A549 (cell line): ENCODE measurements around the gene EYA2. TPM values are rescaled to one million over a fixed set of nuclear protein-coding genes. Genes with fewer than 3 reads are reported as not detected.

Source experiments
- ATAC-seq, 2 experiments: fragments of 200-7000 bp in 1 of 2; fragments of >200 bp in 1 of 2; cut with Nextera tagmentation in 1 of 2; cut with Tn5 transposase in 1 of 2; 3 replicates each; pipeline versions ENCODE4 v1.8.0 to v1.9.1; 2018 to 2020; ENCODE audit warnings: mild to moderate bottlenecking in 1 of 2, moderate library complexity in 1 of 2
- CTCF ChIA-PET: fragments of 300-600 bp; sonication (Branson Sonifier 250); formaldehyde crosslinking; extraction: SDS; loops from one replicate; lab custom pipeline; 2021; ENCODE audit warnings: antibody characterized with exemption, inconsistent platforms; lab: Yijun Ruan, JAX
- POLR2A ChIA-PET: fragments of 350-600 bp; formaldehyde crosslinking; extraction: SDS; loops from one replicate; lab custom pipeline; 2021; ENCODE audit warnings: antibody characterized with exemption, inconsistent platforms; lab: Yijun Ruan, JAX
- DNase-seq, 2 experiments: peaks; one replicate each; pipeline versions ENCODE4 v3.0.0 to v3.0.0-alpha.2; 2011 to 2016; ENCODE audit warnings: low read depth in 1 of 2, low spot score in 1 of 2
- FAIRE-seq: peaks from 2 replicates; lab custom pipeline; 2011; peaks lifted over from hg19 to GRCh38; lab: Jason Lieb, UNC
- H3K27ac ChIP-seq, 2 experiments: fragments of >200 bp; sonication (Bioruptor Twin); formaldehyde crosslinking; 3 replicates each; pipeline ENCODE4 v1.5.1; 2016 to 2017
- H3K4me1 ChIP-seq: fragments of >200 bp; sonication (Bioruptor Twin); formaldehyde crosslinking; 3 replicates; pipeline ENCODE4 v1.6.1; 2016
- H3K4me2 ChIP-seq: fragments of >200 bp; sonication (Bioruptor Twin); formaldehyde crosslinking; 3 replicates; pipeline ENCODE4 v1.6.1; 2016
- H3K4me3 ChIP-seq: fragments of >200 bp; sonication (Bioruptor Twin); formaldehyde crosslinking; 3 replicates; pipeline ENCODE4 v1.5.1; 2016
- H3K9me3 ChIP-seq: fragments of >200 bp; sonication (Bioruptor Twin); formaldehyde crosslinking; 3 replicates; pipeline ENCODE4 v1.6.1; 2016
- ATOH8 ChIP-seq: fragments of 250-450 bp; sonication (Bioruptor Pico); IDR thresholded peaks from 2 replicates; pipeline ENCODE4 v1.5.0; 2020; ENCODE audit warnings: low read depth, mild to moderate bottlenecking, moderate library complexity
- BHLHE40 ChIP-seq: IDR thresholded peaks from 2 replicates; pipeline ENCODE4 v1.6.1; 2012; ENCODE audit warnings: low read depth, low read length, inconsistent platforms
- CBX8 ChIP-seq: fragments of 200-600 bp; sonication (generic); IDR thresholded peaks from 2 replicates; pipeline ENCODE4 v1.6.1; 2016
- CHD2 ChIP-seq: fragments of 150-350 bp; IDR thresholded peaks from 2 replicates; pipeline ENCODE4 v1.6.1; 2014; ENCODE audit warnings: low read length; ENCODE audit not compliant: partially characterized antibody
- CHD4 ChIP-seq: fragments of 200-600 bp; sonication (generic); IDR thresholded peaks from 2 replicates; pipeline ENCODE4 v1.6.1; 2016; ENCODE audit warnings: antibody characterized with exemption, mild to moderate bottlenecking, borderline replicate concordance
- EHF ChIP-seq: fragments of 250-450 bp; sonication (Bioruptor Pico); IDR thresholded peaks from 2 replicates; pipeline ENCODE4 v1.5.0; 2020; ENCODE audit warnings: mild to moderate bottlenecking
- EP300 ChIP-seq, 2 experiments: fragments of >200 bp; sonication (Bioruptor Twin); formaldehyde crosslinking; IDR thresholded peaks; 2 replicates in 1 of 2; 3 replicates in 1 of 2; pipeline ENCODE4 v1.6.1; 2016 to 2017
- HDAC2 ChIP-seq: fragments of 200-600 bp; sonication (generic); IDR thresholded peaks from 2 replicates; pipeline ENCODE4 v1.6.1; 2016
- HMGXB4 ChIP-seq: fragments of 250-450 bp; sonication (Bioruptor Pico); IDR thresholded peaks from 2 replicates; pipeline ENCODE4 v1.5.0; 2021; ENCODE audit warnings: mild to moderate bottlenecking, moderate library complexity, borderline replicate concordance
- HOXA7 ChIP-seq: fragments of 250-450 bp; sonication (Bioruptor Pico); IDR thresholded peaks from 2 replicates; pipeline ENCODE4 v1.5.0; 2020; ENCODE audit warnings: mild to moderate bottlenecking, moderate library complexity
- HOXB13 ChIP-seq: fragments of 250-450 bp; sonication (Bioruptor Pico); IDR thresholded peaks from 2 replicates; pipeline ENCODE4 v1.5.0; 2020; ENCODE audit warnings: low read depth, mild to moderate bottlenecking, moderate library complexity
- HOXB5 ChIP-seq: fragments of 250-450 bp; sonication (Bioruptor Pico); IDR thresholded peaks from 2 replicates; pipeline ENCODE4 v1.5.0; 2020; ENCODE audit warnings: mild to moderate bottlenecking, moderate library complexity
- MAFK ChIP-seq: fragments of 450-650 bp; IDR thresholded peaks from 2 replicates; pipeline ENCODE4 v1.6.1; 2014; ENCODE audit not compliant: partially characterized antibody
- MAZ ChIP-seq: fragments of 150-350 bp; IDR thresholded peaks from 2 replicates; pipeline ENCODE4 v1.6.1; 2014; ENCODE audit warnings: antibody characterized with exemption, low read depth, low read length, borderline replicate concordance
- POLR2AphosphoS2 ChIP-seq: conservative IDR thresholded peaks from 2 replicates; pipeline ENCODE4 v1.6.1; 2012; ENCODE audit warnings: low read length, improper control_type of control experiment, inconsistent platforms
- WGBS: methylation state at CpG from one replicate; pipeline ENCODE4 v1.1.6; 2017; ENCODE audit errors: missing lambda C conversion rate; 5-methylcytosine and 5-hydroxymethylcytosine counted together
- polyA plus RNA-seq, 4 experiments: library from polyadenylated mRNA; depleted of rRNA in 3 of 4; stranded (reverse); fragments of >200 nt; fragmentation: RNase III in 1 of 4; extraction: RNeasy Plus Mini Kit Qiagen cat#74134 plus additional on column Dnase treatment in 1 of 4; gene quantifications; 2 replicates in 3 of 4; 3 replicates in 1 of 4; pipeline ENCODE4 v1.2.3, GENCODE V29; 2011 to 2017
- TF ChIP-seq, protein P1 (sequence below): fragments of 200-600 bp; sonication (generic); IDR thresholded peaks from 2 replicates; pipeline ENCODE4 v1.6.1; 2016; ENCODE audit warnings: antibody characterized with exemption, mild to moderate bottlenecking, moderate library complexity

The EYA2 gene
- polyA plus RNA-seq, 2 of the 4 experiments (the other 2 are of a cell fraction), result 4.5 to 4.6 TPM

DNA sequence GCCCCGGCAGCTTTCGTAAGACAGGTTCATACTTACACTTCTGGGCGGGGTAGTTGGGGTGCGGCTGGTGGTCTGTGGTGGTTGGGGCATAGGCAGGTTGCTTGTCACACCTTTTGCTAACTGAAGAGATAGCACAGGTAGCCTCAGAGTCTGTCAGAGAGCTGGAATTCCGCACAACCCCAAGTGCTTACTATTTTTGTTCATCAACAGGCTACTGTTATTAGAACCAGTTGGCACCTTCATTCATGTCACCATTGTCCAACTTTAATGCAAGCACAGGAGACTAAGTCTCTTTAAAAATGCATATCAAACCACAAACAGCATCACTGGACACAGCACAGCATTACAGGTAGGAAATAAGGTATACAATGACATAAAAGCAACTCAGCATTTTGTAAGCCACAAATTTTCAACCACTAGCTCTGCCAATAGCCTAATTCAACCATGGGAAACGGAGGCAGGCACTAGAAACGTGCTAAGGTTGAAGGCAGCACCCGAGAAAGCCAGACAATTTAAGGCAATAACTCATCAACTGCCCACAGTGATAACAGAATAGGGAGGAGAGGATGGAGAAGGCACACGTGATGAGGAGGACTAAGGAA is 318.1 kb downstream of the EYA2 start:
- POLR2A ChIA-PET, result no interaction called here
- CTCF ChIA-PET, result interaction anchor here (0.6 to 2.8 kb wide), 9 partner anchors 9 to 1556 kb away, joined by 3 to 10 read pairs (median 4); no protein-coding TSS in a partner anchor
- H3K9me3 ChIP-seq, result no peaks in the 10 kb centered on the region
- H3K27ac ChIP-seq, result no peak overlapping the region
- H3K4me3 ChIP-seq, result no peak overlapping the region
- no peak overlapping the region for H3K4me2 ChIP-seq
- no peaks in the 10 kb centered on the region for H3K4me1 ChIP-seq
- no peak for DNase-seq
- no peak for ATAC-seq
- peak; percentile 25 for TF ChIP-seq MAFK
- no peak for TF ChIP-seq HMGXB4 (CRISPR knock-in tag)
- no peak for TF ChIP-seq CHD2
- TF ChIP-seq, all 56 proteins: peak for 1
- no peak for FAIRE-seq
- 88% methylated on average over 9 of the region's 9 CpGs for WGBS

DNA sequence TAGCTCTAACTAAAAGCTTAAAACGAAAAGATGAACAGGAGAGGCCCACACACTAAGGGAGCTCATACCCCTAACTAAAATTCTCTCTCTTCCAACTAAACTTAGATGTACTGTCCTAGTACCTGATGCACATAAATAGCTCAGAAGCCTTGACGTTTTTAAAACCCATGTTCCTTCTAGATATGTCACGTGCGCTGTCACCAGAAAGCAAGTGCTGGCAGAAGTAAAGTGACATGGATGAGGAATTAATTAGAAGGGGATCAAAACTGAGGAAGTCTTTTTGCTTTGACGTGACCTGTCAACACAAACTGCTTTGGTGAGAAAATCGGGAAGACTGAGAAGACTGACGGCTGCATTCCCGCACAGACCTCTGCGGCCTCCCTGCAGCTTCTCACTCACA is 319.3 kb downstream of the EYA2 start:
- Histone ChIP-seq H3K9me3 (no peaks in the 10 kb centered on the region), H3K4me3 (no peak overlapping the region), H3K4me2 (no peak overlapping the region), H3K4me1 (no peaks in the 10 kb centered on the region), H3K27ac (no peak overlapping the region)
- ChIA-PET CTCF (interaction anchor here (0.8 to 6.7 kb wide), 10 partner anchors 8 to 462 kb away, joined by 3 to 30 read pairs (median 4); no protein-coding TSS in a partner anchor), POLR2A (no interaction called here)
- ATAC-seq, result no peak
- no peak for DNase-seq
- WGBS, result 83% methylated on average over 9 of the region's 9 CpGs
- FAIRE-seq, result no peak
- TF ChIP-seq BHLHE40, result no peak
- TF ChIP-seq, protein P1, sequence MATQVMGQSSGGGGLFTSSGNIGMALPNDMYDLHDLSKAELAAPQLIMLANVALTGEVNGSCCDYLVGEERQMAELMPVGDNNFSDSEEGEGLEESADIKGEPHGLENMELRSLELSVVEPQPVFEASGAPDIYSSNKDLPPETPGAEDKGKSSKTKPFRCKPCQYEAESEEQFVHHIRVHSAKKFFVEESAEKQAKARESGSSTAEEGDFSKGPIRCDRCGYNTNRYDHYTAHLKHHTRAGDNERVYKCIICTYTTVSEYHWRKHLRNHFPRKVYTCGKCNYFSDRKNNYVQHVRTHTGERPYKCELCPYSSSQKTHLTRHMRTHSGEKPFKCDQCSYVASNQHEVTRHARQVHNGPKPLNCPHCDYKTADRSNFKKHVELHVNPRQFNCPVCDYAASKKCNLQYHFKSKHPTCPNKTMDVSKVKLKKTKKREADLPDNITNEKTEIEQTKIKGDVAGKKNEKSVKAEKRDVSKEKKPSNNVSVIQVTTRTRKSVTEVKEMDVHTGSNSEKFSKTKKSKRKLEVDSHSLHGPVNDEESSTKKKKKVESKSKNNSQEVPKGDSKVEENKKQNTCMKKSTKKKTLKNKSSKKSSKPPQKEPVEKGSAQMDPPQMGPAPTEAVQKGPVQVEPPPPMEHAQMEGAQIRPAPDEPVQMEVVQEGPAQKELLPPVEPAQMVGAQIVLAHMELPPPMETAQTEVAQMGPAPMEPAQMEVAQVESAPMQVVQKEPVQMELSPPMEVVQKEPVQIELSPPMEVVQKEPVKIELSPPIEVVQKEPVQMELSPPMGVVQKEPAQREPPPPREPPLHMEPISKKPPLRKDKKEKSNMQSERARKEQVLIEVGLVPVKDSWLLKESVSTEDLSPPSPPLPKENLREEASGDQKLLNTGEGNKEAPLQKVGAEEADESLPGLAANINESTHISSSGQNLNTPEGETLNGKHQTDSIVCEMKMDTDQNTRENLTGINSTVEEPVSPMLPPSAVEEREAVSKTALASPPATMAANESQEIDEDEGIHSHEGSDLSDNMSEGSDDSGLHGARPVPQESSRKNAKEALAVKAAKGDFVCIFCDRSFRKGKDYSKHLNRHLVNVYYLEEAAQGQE, result no peak
- TF ChIP-seq HOXB5, result no peak
- no peak for TF ChIP-seq HOXA7
- TF ChIP-seq HDAC2, result no peak
- no peak for TF ChIP-seq MAZ
- TF ChIP-seq EHF (CRISPR knock-in tag), result no peak
- TF ChIP-seq POLR2AphosphoS2, result no peak
- TF ChIP-seq EP300 (IDR thresholded peaks at IDR 0.05), result no peak
- no peak for TF ChIP-seq CHD4
- no peak for TF ChIP-seq HOXB13
- no peak for TF ChIP-seq ATOH8 (CRISPR knock-in tag)
- TF ChIP-seq CBX8, result no peak
